ENCODE data around the gene SULT1B1. TPM values are rescaled to one million over a fixed set of nuclear protein-coding genes. Genes with fewer than 3 reads are reported as not detected.

Gene SULT1B1
- total and polyA plus RNA-seq, 2 of the 8 experiments (the other 6 are each of a cell fraction or from before 2014, with no cell fraction given): not detected

GRCh38 chr4:69727426-69727825 is 33.0 kb downstream of the SULT1B1 start (continued):
- TF ChIP-seq ATF2 (IDR thresholded peaks at IDR 0.05; ENCODE audit: low read length): no peak
- TF ChIP-seq, protein P1, sequence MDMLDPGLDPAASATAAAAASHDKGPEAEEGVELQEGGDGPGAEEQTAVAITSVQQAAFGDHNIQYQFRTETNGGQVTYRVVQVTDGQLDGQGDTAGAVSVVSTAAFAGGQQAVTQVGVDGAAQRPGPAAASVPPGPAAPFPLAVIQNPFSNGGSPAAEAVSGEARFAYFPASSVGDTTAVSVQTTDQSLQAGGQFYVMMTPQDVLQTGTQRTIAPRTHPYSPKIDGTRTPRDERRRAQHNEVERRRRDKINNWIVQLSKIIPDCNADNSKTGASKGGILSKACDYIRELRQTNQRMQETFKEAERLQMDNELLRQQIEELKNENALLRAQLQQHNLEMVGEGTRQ (IDR thresholded peaks at IDR 0.05; ENCODE audit: low read length): no peak
- no peak for TF ChIP-seq POLR2AphosphoS5 (IDR thresholded peaks at IDR 0.05; ENCODE audit: low read depth, low read length)
